Effector memory CD4-positive, alpha-beta T cell (primary cell): Measurements from ENCODE around the gene TTC21A.

Source experiments
- DNase-seq, 3 donors: peaks; one replicate each; pipeline ENCODE4 v3.0.0-alpha.2; 2020
- H3K27ac ChIP-seq: 2 replicates; pipeline ENCODE4 v1.7.0; 2013; ENCODE audit warnings: mild to moderate bottlenecking, low read length, moderate library complexity; ENCODE audit not compliant: insufficient read depth, poor library complexity, severe bottlenecking
- H3K27me3 ChIP-seq: replicated peaks from 2 replicates; pipeline ENCODE4 v1.7.0; 2013; ENCODE audit warnings: mild to moderate bottlenecking, low read length; ENCODE audit not compliant: insufficient read depth, control insufficient read depth, poor library complexity, severe bottlenecking
- H3K36me3 ChIP-seq: 2 replicates; pipeline ENCODE4 v1.7.0; 2013; ENCODE audit warnings: mild to moderate bottlenecking, low read length, moderate library complexity; ENCODE audit not compliant: control insufficient read depth, insufficient read depth
- H3K4me1 ChIP-seq: 2 replicates; pipeline ENCODE4 v1.7.0; 2013; ENCODE audit warnings: low read length, mild to moderate bottlenecking; ENCODE audit not compliant: control insufficient read depth, insufficient read depth, poor library complexity, severe bottlenecking
- H3K4me3 ChIP-seq: 2 replicates; pipeline ENCODE4 v1.7.0; 2013; ENCODE audit warnings: low read length, low read depth, mild to moderate bottlenecking; ENCODE audit not compliant: insufficient read depth, poor library complexity, severe bottlenecking
- H3K9me3 ChIP-seq: 2 replicates; pipeline ENCODE4 v1.7.0; 2013; ENCODE audit warnings: mild to moderate bottlenecking, low read length, moderate library complexity; ENCODE audit not compliant: control insufficient read depth

Gene TTC21A

DNA sequence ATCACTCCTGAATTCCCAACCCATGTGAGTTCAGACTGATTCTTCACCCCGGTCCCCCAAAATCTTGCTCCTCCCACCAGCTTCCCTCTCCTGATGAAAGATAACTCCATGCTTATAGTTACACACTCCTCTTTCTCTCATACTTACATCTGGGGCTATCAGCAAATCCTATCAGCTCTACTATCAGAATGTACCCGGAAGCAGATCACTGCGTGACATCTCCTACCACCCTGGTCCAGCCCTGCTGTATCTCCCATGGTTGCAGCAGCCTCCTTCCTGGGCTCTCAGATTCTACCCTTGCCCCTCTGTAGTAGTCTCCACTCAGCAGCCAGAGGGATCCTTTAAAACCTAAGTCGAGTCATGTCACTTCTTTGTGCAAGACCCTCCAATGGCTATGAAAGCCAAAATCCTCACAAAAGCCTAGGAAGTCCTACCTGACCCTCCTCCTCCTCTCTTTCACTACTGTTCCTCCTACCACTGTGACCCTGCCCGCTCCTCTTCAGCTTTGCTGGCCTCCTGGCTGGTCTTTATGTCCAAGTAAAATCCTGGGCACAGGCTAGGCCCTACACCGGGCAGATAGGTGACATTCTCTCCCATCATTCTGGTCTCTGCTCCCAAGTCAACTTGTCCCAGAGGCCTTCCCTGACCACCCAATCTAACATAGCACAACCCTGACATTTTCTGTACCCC is 68.7 kb downstream of the TTC21A start:
- peaks cover 23% of the 10 kb centered on the region for H3K4me1 ChIP-seq
- H3K27me3 ChIP-seq, result no peaks in the 10 kb centered on the region
- H3K27ac ChIP-seq, result peak overlapping the region; percentile 11

DNA sequence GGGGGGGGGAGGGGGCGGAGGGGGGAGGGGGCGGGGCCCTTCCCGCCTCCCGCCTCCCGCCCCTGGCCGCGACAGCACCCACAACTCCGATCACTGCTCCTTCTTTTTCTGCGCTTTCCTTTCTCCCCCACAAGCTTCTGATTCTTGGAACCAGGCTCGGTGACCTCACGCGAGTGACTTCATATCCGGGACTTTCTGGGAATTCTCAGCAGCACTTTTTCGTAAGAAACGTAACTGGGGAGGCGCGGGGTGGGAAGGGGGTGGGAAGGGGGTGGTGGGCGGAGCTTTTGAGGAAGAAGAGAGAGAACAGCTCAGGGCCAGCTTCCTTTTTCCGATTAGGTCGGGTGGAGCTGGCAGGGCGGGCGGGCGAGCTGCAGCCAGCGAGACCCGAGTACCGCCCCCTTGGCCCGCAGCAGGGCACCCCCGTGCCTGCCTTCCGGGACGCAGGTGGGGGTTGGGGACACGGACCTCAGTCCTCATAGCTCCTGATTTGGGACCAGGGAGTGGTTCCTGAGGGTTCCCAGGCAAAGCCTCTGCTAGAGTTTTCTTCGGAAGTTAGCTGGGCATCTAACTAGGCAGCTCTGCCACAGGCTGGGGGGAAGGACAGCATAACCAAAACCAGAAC is 70.3 kb downstream of the TTC21A start:
- peak; percentile 61 to 73 (median 70) for DNase-seq

More for the DNA sequence above, 68.7 kb downstream of the TTC21A start:
- DNase-seq, result no peak
- no peak overlapping the region for H3K4me3 ChIP-seq
- no peaks in the 10 kb centered on the region for H3K36me3 ChIP-seq
- no peaks in the 10 kb centered on the region for H3K9me3 ChIP-seq

DNA sequence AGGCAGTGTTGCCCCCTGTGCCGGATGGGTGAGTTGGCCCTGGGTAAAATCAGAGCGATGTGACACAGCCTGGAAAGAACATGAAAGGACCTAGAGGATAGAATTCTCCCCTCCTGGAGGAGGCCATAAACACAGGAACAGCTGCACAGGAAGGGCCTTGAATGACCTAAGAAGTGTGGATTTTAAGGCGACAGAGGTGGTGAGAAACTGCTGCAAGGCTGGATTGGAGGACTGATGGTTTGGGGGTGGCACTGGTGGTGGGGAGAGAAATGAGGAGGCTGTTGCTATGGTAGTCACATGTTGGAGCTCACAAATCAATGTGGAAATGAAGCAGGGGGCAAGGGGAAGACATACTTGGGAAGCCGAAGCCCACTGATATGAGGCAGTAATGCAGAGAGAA is 71.1 kb downstream of the TTC21A start:
- peak overlapping the region; percentile 48 for H3K4me3 ChIP-seq
- H3K27me3 ChIP-seq, result no peaks in the 10 kb centered on the region
- no peak for DNase-seq
- H3K9me3 ChIP-seq, result no peaks in the 10 kb centered on the region
- H3K36me3 ChIP-seq, result no peaks in the 10 kb centered on the region
- H3K27ac ChIP-seq, result no peak overlapping the region
- H3K4me1 ChIP-seq, result peaks cover 24% of the 10 kb centered on the region

More for the DNA sequence above, 70.3 kb downstream of the TTC21A start:
- no peaks in the 10 kb centered on the region for H3K27me3 ChIP-seq
- no peaks in the 10 kb centered on the region for H3K9me3 ChIP-seq
- peak overlapping the region; percentile 65 for H3K27ac ChIP-seq
- H3K4me1 ChIP-seq, result peaks cover 24% of the 10 kb centered on the region
- peak overlapping the region; percentile 48 for H3K4me3 ChIP-seq
- H3K36me3 ChIP-seq, result no peaks in the 10 kb centered on the region

DNA sequence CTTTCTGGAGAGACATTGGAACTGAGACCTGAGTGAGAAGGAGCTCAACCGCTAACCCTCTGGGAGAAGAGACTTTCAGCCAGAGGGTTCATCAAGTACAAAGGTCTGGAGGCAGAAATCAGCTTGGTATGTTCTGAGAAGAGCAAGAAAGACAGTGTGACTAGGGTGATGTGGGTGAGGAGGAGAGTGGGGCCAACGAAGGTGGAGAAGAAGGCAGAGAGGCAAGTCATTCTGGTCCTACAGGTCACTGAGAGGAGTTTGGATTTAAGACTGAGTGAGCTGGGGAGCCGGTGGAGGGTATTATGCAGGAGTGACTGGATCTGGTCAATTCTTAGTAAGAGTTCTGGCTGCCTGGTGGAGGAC is 72.7 kb downstream of the TTC21A start:
- peak overlapping the region; percentile 60 for H3K27ac ChIP-seq
- H3K4me1 ChIP-seq, result peaks cover 24% of the 10 kb centered on the region
- H3K4me3 ChIP-seq, result peak overlapping the region; percentile 41
- H3K27me3 ChIP-seq, result no peaks in the 10 kb centered on the region
- H3K9me3 ChIP-seq, result no peaks in the 10 kb centered on the region
- H3K36me3 ChIP-seq, result no peaks in the 10 kb centered on the region
- DNase-seq, result no peak

DNA sequence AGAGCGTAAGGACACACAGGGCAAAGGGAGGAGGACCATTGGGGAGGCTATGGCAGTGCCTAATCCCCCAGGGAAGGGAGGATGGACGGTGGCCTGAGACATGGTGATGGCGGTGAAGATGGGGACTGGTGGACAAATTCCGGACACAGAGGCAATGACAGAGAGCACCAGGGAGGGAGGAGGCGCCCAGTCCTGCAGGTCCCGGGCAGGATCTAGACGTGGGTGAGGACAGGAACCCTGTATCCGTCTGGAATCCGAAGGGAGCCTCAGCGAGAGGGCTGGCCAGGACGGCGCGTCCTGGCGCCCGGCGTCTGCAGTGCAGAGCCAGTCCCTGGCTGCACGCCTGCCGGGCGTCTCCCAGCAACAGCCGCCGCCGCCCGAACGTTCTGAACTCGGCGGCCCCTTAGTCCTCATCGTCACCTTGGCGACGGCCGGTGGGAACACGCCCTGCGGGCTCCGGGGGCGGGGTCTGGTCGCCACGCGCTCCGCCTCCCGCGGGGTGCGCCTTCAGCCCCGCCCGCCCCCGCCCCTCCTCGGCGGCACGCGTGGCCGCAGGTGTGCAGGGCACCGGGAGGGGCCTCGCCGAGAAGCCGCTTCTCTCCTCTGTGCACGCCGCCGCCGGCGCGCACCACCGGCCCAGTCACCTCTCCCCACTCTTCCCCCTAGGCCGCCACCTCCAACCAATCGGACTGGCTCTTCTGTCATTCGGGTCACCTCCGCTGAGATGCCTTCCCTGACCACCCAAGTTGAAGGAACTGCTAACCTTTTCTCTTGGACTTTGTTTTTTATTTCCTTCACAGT is 73.3 kb downstream of the TTC21A start:
- Histone ChIP-seq H3K36me3 (no peaks in the 10 kb centered on the region), H3K4me3 (peak overlapping the region; percentile 41), H3K27ac (peak overlapping the region; percentile 67), H3K4me1 (peaks cover 24% of the 10 kb centered on the region), H3K27me3 (no peaks in the 10 kb centered on the region), H3K9me3 (no peaks in the 10 kb centered on the region)
- DNase-seq, result peak; percentile 88 to 92 (median 90)

DNA sequence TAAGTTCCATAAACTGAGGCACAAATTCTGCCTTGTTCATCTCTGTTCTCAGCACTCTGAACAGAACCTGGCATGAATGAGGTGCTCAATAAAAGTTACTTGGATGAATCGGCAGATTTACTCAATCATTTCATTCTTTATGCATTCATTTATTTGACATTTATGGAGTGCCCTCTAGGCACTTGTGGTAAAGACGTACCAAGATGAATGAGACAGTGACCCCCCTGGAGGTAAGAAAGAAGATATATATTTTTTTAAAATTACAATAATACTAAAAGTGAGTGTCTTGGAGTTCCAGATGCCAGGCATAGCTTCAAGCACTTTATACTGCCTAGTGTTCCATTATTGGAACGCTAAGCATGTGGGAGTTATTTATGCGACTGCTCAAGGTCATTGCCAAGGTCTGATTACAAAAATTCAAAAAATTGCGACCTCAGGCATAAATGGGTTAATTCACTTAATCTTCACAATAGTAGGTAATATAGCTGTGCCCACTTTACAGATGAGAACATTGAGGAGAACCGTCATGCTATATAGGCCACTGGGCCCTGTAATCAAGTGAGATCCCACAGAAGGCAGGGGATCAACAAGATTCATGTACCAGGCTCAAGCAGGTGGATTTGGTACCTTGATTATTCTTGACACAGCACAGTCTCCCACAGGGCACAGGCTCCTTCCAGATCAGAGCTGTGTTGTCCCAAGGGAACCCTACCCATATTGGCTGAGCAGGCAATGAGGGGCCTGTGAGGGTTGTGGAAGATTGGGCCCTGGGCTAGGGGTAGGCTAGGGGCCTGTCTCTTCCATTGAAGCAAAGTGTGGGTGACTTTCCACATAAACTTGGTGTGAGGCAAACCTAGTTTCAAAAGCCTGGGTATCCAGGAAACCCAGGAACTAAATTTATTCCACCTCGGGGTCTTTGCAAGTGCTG is 74.2 kb downstream of the TTC21A start:
- Histone ChIP-seq H3K4me1 (peaks cover 24% of the 10 kb centered on the region), H3K27me3 (no peaks in the 10 kb centered on the region), H3K4me3 (no peak overlapping the region), H3K27ac (peak overlapping the region; percentile 67), H3K9me3 (no peaks in the 10 kb centered on the region), H3K36me3 (no peaks in the 10 kb centered on the region)
- no peak for DNase-seq

DNA sequence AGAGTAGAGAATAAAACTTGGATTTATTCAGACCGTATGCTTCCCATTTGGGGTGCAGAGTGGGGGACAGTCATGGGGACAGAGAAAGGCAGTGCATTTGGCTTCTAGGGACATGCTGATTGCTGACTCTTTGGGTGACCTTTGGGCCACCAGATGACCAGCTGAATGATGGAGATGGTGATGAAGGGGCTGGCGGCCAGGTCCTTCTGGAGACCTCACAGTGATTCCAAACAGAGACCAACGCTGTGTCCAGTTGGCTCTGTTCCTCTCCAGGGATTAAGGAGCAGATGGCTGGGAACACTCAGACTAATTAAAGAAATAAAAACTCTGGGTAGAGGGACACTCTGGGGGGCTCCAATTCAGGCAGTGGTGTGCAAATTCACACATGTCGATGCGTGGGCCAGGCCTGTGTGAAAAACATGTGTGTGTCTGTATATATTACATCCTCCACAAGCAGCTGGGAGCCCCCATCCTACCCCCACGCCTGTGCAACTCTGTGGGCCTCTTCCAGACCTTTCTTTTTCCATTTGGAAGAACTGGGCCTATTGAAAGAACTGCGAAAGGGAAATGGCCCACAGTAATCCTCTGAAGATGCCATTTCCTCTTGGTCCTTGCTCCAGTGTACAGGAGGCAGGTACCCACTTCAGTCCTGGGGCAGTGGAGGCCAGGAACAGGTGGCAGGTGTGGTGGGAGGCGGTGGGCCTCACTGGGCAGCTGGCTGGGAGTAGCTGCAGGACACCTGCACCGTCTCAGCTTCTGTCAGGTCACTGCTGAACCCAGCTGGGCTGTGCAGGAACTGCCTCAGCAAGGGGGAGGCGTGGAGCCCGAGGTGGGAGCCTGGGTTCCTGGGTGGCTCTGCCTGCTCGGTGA is 76.0 kb downstream of the TTC21A start:
- Histone ChIP-seq H3K9me3 (no peaks in the 10 kb centered on the region), H3K4me1 (peaks cover 18% of the 10 kb centered on the region), H3K4me3 (no peak overlapping the region), H3K27me3 (no peaks in the 10 kb centered on the region), H3K27ac (no peak overlapping the region), H3K36me3 (no peaks in the 10 kb centered on the region)
- DNase-seq, result no peak

DNA sequence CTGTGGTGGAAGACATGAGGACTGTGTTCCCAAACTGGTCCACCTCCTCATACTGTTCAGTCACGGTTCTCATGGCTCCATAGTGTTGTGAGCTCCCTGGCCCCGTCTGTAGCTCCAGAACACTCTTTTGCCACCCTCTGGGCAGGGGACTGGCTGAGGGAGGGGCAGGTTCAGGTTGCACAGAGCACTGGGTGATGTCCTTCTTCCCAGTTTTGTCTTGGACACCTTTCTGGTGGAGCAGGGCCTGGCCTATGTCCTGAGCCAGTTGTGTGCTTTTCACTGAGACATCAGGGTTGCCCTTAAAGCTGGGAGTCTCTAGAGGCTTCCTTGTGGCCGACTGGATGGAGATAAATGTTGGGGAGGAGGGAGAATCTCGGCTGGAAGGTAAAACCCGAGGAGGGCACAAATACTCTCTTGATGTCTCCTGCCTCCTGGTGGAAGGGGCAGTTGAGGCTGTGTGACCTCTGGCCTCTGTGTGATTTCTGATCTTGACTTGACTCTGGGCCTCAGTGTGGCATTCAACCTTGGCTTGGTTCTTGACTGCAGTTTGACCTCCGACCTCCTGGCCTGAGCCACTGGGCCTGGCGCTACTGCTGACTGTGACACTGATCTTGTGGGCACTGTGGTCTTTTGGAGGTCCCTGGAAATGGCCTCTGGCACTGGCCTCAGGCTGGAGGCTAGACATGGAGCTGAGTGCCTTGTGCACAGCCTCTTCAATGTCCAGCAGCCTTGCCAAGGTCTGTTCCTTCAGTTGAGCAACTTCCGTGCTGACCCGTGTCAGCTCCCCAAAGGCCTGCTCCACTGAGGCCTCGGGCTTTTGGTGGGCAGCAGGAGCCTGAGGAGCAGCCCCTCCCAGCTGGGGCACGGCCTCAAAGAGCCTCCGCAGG is 76.8 kb downstream of the TTC21A start:
- H3K36me3 ChIP-seq, result no peaks in the 10 kb centered on the region
- no peak overlapping the region for H3K4me3 ChIP-seq

More for the DNA sequence above, 76.8 kb downstream of the TTC21A start:
- H3K27me3 ChIP-seq, result no peaks in the 10 kb centered on the region
- H3K9me3 ChIP-seq, result no peaks in the 10 kb centered on the region
- no peak for DNase-seq
- H3K4me1 ChIP-seq, result peaks cover 15% of the 10 kb centered on the region
- H3K27ac ChIP-seq, result no peak overlapping the region
